Mesendoderm (in vitro differentiated cells): ENCODE results near the gene MUC15.

Experiments
- DNase-seq: peaks from one replicate; pipeline ENCODE4 v3.0.0; 2013
- H2AK5ac ChIP-seq: 2 replicates; pipeline ENCODE4 v1.6.1; 2013; ENCODE audit warnings: low read length, inconsistent platforms
- H2BK120ac ChIP-seq: 2 replicates; pipeline ENCODE4 v1.6.1; 2013; ENCODE audit warnings: low read depth, mild to moderate bottlenecking, low read length, moderate library complexity, mixed read lengths
- H2BK15ac ChIP-seq: replicated peaks from 2 replicates; pipeline ENCODE4 v1.6.1; 2013; ENCODE audit warnings: low read depth, mild to moderate bottlenecking, moderate library complexity
- H2BK5ac ChIP-seq: 2 replicates; pipeline ENCODE4 v1.6.1; 2013; ENCODE audit warnings: low read length, inconsistent platforms
- H3K18ac ChIP-seq: 2 replicates; pipeline ENCODE4 v1.6.1; 2013; ENCODE audit warnings: mild to moderate bottlenecking, low read length, mixed read lengths
- H3K23ac ChIP-seq: one replicate; pipeline ENCODE4 v1.6.1; 2013; ENCODE audit warnings: low read length
- H3K27ac ChIP-seq: 2 replicates; pipeline ENCODE4 v1.5.1; 2013; ENCODE audit warnings: low read depth, mild to moderate bottlenecking, inconsistent platforms, low read length, moderate library complexity
- H3K27me3 ChIP-seq: 2 replicates; pipeline ENCODE4 v1.6.1; 2013; ENCODE audit warnings: low read length, control low read depth, mild to moderate bottlenecking, inconsistent platforms; ENCODE audit not compliant: insufficient read depth, poor library complexity
- H3K36me3 ChIP-seq: 2 replicates; pipeline ENCODE4 v1.6.1; 2013; ENCODE audit warnings: low read length, inconsistent platforms; ENCODE audit not compliant: control insufficient read depth, insufficient read depth
- H3K4ac ChIP-seq: one replicate; pipeline ENCODE4 v1.6.1; 2013; ENCODE audit warnings: low read depth, mild to moderate bottlenecking, low read length, moderate library complexity
- H3K4me1 ChIP-seq: 2 replicates; pipeline ENCODE4 v1.6.1; 2013; ENCODE audit warnings: low read depth, low read length, inconsistent platforms; ENCODE audit not compliant: control insufficient read depth
- H3K4me2 ChIP-seq: 2 replicates; pipeline ENCODE4 v1.6.1; 2013; ENCODE audit warnings: low read length
- H3K4me3 ChIP-seq: 2 replicates; pipeline ENCODE4 v1.5.1; 2013; ENCODE audit warnings: mild to moderate bottlenecking, low read length
- H3K56ac ChIP-seq: one replicate; pipeline ENCODE4 v1.6.1; 2013; ENCODE audit warnings: low read length
- H3K79me1 ChIP-seq: 2 replicates; pipeline ENCODE4 v1.6.1; 2013; ENCODE audit warnings: low read length, inconsistent platforms
- H3K79me2 ChIP-seq: 2 replicates; pipeline ENCODE4 v1.6.1; 2013; ENCODE audit warnings: mild to moderate bottlenecking, low read length; ENCODE audit not compliant: control insufficient read depth, insufficient read depth
- H3K9ac ChIP-seq: 2 replicates; pipeline ENCODE4 v1.6.1; 2013; ENCODE audit warnings: low read length, inconsistent platforms
- H4K5ac ChIP-seq: one replicate; pipeline ENCODE4 v1.6.1; 2013; ENCODE audit warnings: low read length
- H4K8ac ChIP-seq: one replicate; pipeline ENCODE4 v1.6.1; 2013; ENCODE audit warnings: low read depth, mild to moderate bottlenecking, control low read depth, low read length, moderate library complexity
- WGBS: extraction: QIAGEN DNeasy Blood & Tissue Kit; methylation state at CpG from one replicate; pipeline ENCODE4 v1.1.7; 2013; ENCODE audit warnings: low lambda C conversion rate, missing lambda C conversion rate; ENCODE audit not compliant: insufficient coverage; ENCODE audit errors: extremely low coverage; 5-methylcytosine and 5-hydroxymethylcytosine counted together

The MUC15 gene

DNA sequence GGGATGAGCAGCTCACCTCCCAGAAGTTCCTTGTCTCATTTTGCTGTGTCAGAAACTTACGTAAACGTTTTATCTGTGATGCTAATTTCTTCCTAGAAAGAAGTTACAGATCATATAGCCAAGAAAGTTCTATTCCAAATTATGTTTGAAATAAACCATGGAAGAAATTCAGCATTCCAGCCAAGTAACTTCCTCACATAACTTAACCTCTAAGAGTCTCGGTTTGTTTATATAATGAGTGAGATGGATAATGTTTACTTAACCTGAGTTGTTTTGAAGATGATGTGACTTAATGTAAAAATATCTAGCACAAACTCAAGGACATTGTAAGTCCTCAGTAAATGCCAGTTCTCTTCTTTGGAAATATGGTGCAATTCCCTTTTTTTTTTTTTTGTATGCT, 8.9 kb upstream of the MUC15 start:
- no peak overlapping the region for H2BK120ac ChIP-seq
- no peak overlapping the region for H3K23ac ChIP-seq
- H3K4me3 ChIP-seq: no peak overlapping the region
- no peaks in the 10 kb centered on the region for H3K79me1 ChIP-seq
- no peak overlapping the region for H2BK15ac ChIP-seq
- H3K36me3 ChIP-seq: no peaks in the 10 kb centered on the region
- no peak overlapping the region for H2BK5ac ChIP-seq
- H3K27me3 ChIP-seq: no peaks in the 10 kb centered on the region
- no peaks in the 10 kb centered on the region for H3K79me2 ChIP-seq
- no peak overlapping the region for H4K5ac ChIP-seq
- H3K4ac ChIP-seq: no peak overlapping the region
- no CpG with 5 or more reads among the region's 3 CpGs for WGBS
- no peak overlapping the region for H3K18ac ChIP-seq
- no peak overlapping the region for H3K9ac ChIP-seq
- H3K4me1 ChIP-seq: no peaks in the 10 kb centered on the region
- H3K27ac ChIP-seq: no peak overlapping the region
- H3K4me2 ChIP-seq: no peak overlapping the region
- H4K8ac ChIP-seq: no peak overlapping the region
- H2AK5ac ChIP-seq: no peak overlapping the region
- H3K56ac ChIP-seq: no peak overlapping the region
- no peak for DNase-seq

DNA sequence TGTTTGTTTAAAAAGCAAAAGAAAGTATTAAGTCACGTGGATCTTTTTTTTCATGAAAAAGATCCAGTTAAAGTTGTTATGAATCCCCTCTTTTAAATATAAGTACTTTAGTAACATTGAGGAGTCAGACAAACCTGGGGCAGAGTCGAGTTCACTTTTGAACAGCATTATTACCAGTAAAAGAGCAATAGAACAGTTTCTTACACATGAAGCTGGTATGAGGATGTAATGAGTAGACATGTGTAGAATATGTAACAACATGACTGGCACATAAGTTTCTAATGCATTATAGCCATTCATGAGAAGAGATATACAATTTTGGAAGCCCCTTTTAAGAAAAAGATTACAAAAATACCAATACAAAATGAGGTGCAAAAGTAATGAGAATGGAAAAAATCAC, 7.6 kb upstream of the MUC15 start:
- Histone ChIP-seq H3K27me3 (no peaks in the 10 kb centered on the region), H3K36me3 (no peaks in the 10 kb centered on the region), H3K9ac (no peak overlapping the region), H3K23ac (no peak overlapping the region), H3K79me1 (no peaks in the 10 kb centered on the region), H3K4me1 (no peaks in the 10 kb centered on the region), H3K4me2 (no peak overlapping the region), H4K5ac (no peak overlapping the region), H2BK5ac (no peak overlapping the region), H2AK5ac (no peak overlapping the region), H2BK120ac (no peak overlapping the region), H3K4ac (no peak overlapping the region), H3K27ac (no peak overlapping the region), H3K79me2 (no peaks in the 10 kb centered on the region), H2BK15ac (no peak overlapping the region), H3K4me3 (no peak overlapping the region), H3K56ac (no peak overlapping the region), H3K18ac (no peak overlapping the region), H4K8ac (no peak overlapping the region)
- DNase-seq: no peak
- WGBS: no CpG with 5 or more reads among the region's 2 CpGs

DNA sequence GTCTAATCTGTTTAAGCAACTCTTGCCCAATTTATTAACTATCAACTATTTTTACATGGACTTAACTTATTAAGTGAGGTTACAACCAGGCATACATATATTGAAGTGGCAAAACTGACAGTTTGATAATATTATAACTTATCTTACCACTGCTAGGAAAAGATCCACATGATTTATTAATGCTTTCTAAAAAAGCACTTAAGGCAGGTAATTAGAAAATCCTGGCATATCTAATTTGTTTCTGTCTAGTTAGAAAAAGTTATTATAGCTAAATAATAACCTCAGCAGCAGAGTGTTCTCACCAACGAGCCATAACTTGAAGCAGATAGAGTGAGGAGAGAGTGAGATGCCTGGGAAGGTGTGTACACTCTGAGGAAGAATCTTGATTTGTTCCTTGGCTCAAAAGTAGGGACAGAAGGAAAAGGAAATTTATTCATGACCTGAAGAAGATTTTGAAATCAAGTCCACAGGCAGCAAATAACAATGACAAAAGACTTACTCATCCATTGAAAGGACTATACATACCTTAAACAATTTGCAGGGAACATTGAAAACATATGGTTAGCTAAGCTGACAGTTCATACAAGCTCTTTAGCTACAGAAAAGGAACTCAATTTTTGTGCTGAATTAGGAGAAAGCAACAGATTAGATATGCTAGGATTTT, 7.1 kb upstream of the MUC15 start:
- Histone ChIP-seq H3K4me2 (no peak overlapping the region), H3K18ac (no peak overlapping the region), H3K79me1 (no peaks in the 10 kb centered on the region), H4K5ac (no peak overlapping the region), H2BK5ac (no peak overlapping the region), H3K56ac (no peak overlapping the region), H2BK15ac (no peak overlapping the region), H3K9ac (no peak overlapping the region), H2BK120ac (no peak overlapping the region), H4K8ac (no peak overlapping the region), H2AK5ac (no peak overlapping the region), H3K27me3 (no peaks in the 10 kb centered on the region), H3K36me3 (no peaks in the 10 kb centered on the region), H3K27ac (no peak overlapping the region), H3K79me2 (no peaks in the 10 kb centered on the region), H3K4ac (no peak overlapping the region), H3K4me3 (no peak overlapping the region), H3K23ac (no peak overlapping the region), H3K4me1 (no peaks in the 10 kb centered on the region)
- DNase-seq: no peak
- WGBS: no CpG with 5 or more reads among the region's 1 CpG

DNA sequence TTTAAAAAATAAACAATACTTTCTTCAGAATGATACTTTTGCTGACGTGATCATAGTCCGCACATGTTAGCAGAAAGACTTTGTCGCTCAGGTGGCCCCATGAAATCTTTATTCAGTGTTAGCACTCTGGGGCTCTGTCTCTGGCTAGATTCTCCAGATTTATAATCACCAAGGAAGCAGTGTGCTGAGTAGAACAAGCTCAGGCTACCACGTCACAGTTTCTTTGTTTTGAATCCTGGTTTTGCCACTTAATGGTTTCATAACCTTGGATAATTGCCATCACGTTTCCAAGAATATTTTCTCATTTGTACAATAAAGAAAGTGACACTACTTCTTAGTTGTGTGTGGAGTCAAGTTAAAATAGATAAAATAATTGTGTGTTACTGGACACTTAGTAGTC, 3.9 kb upstream of the MUC15 start:
- H3K27ac ChIP-seq: no peak overlapping the region
- no peaks in the 10 kb centered on the region for H3K79me2 ChIP-seq
- H2BK5ac ChIP-seq: no peak overlapping the region
- no peak overlapping the region for H3K9ac ChIP-seq
- no peaks in the 10 kb centered on the region for H3K27me3 ChIP-seq
- H3K18ac ChIP-seq: no peak overlapping the region
- no peak for DNase-seq
- no peak overlapping the region for H3K4me2 ChIP-seq
- no peak overlapping the region for H2BK120ac ChIP-seq
- H4K8ac ChIP-seq: no peak overlapping the region
- H3K4me3 ChIP-seq: no peak overlapping the region
- H3K79me1 ChIP-seq: no peaks in the 10 kb centered on the region
- H2AK5ac ChIP-seq: no peak overlapping the region
- H3K4me1 ChIP-seq: no peaks in the 10 kb centered on the region
- WGBS: no CpG with 5 or more reads among the region's 5 CpGs
- H2BK15ac ChIP-seq: no peak overlapping the region
- no peak overlapping the region for H3K4ac ChIP-seq
- no peak overlapping the region for H3K56ac ChIP-seq
- H3K23ac ChIP-seq: no peak overlapping the region
- H3K36me3 ChIP-seq: no peaks in the 10 kb centered on the region
- H4K5ac ChIP-seq: no peak overlapping the region

DNA sequence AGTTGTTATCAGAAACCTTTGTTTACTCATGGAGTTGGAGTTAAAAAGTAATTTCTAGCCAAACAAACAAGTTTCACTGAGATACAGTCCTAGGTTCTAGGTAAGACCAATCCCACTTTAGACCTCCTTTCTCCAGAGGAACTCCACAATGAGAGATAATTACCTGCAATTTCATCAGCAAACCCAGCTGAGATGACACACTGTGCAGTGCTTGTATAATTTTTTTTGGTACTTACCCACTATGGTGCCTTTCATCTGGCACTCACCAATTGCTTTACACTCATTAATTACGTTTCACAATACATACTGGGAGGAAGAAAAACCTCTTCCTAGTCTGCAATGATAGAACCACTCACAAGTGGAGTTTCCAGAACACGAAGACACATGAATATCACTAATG, 1.8 kb upstream of the MUC15 start:
- Histone ChIP-seq H3K27me3 (no peaks in the 10 kb centered on the region), H3K79me2 (no peaks in the 10 kb centered on the region), H3K4ac (peak overlapping the region; percentile 16), H3K36me3 (no peaks in the 10 kb centered on the region), H4K5ac (no peak overlapping the region), H3K23ac (no peak overlapping the region), H4K8ac (no peak overlapping the region), H2BK5ac (no peak overlapping the region), H3K9ac (no peak overlapping the region), H3K79me1 (no peaks in the 10 kb centered on the region), H2BK15ac (no peak overlapping the region), H2AK5ac (no peak overlapping the region), H3K27ac (no peak overlapping the region), H3K4me1 (no peaks in the 10 kb centered on the region), H3K4me2 (no peak overlapping the region), H2BK120ac (no peak overlapping the region), H3K18ac (no peak overlapping the region), H3K56ac (no peak overlapping the region), H3K4me3 (no peak overlapping the region)
- no CpG with 5 or more reads among the region's 2 CpGs for WGBS
- no peak for DNase-seq

DNA sequence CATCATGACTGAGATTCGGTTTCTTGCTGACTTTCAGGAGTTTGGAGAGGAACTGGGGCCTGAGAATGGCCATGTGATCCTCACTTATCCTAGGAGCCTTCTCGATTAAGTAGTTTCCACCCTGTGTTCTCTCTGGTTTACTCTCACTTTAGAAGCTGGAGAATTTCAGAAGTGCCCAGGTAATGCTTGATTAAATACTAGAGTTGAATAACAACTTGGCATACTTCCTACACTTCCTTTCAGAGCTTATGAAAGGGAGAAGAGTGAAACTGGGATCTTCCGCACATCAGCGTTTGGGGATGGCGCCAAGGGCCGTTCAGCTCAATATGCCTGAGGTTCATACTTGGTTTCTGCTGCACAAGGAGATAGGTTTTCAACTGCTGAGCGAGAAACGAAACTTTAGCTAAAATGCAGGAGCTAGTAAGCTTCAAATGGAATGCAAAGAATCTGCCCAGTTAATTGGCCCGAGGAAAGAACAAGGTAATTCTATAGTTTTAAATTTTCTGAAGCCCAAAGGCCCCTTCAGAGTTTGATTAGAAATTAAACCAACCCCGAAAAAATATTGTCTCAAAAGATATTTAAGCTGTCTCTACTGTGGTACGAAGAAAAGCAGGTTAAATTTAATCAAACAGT, 823 bp upstream of the MUC15 start:
- no peak overlapping the region for H2AK5ac ChIP-seq
- H2BK15ac ChIP-seq: no peak overlapping the region
- DNase-seq: peak; percentile 37
- no peak overlapping the region for H4K8ac ChIP-seq
- H3K27me3 ChIP-seq: no peaks in the 10 kb centered on the region
- H3K79me2 ChIP-seq: no peaks in the 10 kb centered on the region
- no peak overlapping the region for H3K4ac ChIP-seq
- no peak overlapping the region for H3K18ac ChIP-seq
- no peak overlapping the region for H3K27ac ChIP-seq
- H2BK5ac ChIP-seq: no peak overlapping the region
- H3K23ac ChIP-seq: no peak overlapping the region
- WGBS: no CpG with 5 or more reads among the region's 11 CpGs
- no peak overlapping the region for H3K4me2 ChIP-seq
- H2BK120ac ChIP-seq: no peak overlapping the region
- H3K4me1 ChIP-seq: no peaks in the 10 kb centered on the region
- H3K4me3 ChIP-seq: no peak overlapping the region
- H3K9ac ChIP-seq: no peak overlapping the region
- no peaks in the 10 kb centered on the region for H3K36me3 ChIP-seq
- no peak overlapping the region for H4K5ac ChIP-seq
- H3K56ac ChIP-seq: no peak overlapping the region
- no peaks in the 10 kb centered on the region for H3K79me1 ChIP-seq
